Measurements from ENCODE around the gene CFAP73.
"Not testable (repeated sequence)": the region's sequence is repeated elsewhere in the genome, so short reads cannot be mapped to it uniquely, and the experiment has no call there.

Gene CFAP73

DNA sequence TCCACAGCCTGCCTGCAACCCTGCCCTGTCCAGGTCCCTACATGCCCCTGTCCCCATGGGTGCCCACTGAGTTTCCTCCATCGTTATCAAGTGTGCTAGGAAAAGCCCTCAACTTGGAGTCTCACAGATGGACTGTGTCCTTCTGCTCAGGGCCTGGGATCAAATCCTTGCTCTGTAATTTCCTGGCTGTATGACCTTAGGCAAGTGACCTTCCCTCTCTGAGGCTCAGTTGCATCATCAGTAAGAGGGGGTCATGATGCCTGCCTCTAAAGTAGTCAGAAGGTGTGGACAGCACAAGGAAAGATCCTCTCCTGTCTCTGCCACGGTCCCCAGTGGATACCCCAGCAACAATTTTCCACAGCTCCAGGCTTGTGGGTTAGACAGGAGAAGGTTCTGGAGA is 36.1 kb upstream of the CFAP73 start:
- no peak overlapping the region for H3K4me3 ChIP-seq (ENCODE audit: low read length)
- TF ChIP-seq ZNF274 (IDR thresholded peaks at IDR 0.05; ENCODE audit: low read depth, low read length), result no peak

DNA sequence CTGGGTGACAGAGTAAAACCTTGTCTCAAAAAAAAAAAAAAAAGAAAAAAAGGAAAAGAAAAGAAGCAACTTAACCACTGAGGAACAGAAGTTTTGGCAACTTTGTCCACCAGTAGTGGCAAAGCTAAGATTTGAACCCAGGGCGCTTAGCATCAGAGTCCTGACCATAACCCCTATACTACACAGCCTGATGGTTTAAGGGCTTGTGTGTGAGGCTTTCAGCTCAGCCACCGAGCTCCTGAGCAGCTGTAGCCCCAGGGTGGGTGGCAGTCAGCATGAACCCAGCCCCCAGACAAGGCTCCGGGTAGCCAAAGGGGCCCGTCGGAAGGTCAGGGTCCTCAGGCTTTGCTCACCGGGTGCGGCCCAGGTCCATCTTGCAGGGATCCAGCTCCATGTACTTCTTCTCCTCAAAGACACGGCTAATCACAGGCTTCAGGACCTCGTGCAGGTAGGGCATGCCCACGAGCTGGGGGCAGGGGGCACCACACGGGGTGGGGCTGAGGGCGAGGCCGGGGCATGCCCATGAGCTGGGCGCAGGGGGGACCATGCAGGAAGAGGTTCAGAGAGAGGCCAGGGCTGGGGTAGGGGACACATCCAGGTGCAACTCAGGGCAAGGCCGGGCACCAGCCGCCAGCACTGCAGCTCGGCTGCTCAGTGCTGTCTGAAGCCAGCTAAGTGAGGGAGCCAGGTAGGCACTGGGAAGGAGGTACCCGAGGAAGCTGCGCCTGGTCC is 34.9 kb upstream of the CFAP73 start:
- TF ChIP-seq ZNF274 (IDR thresholded peaks at IDR 0.05; ENCODE audit: low read depth, low read length), result no peak
- H3K4me3 ChIP-seq (ENCODE audit: low read length), result no peak overlapping the region

- H3K4me3 ChIP-seq (ENCODE audit: low read length), result no peak overlapping the region
- TF ChIP-seq ZNF274 (IDR thresholded peaks at IDR 0.05; ENCODE audit: low read depth, low read length), result no peak
Observed at GRCh38 chr12:113115455-113116126, 33.9 kb upstream of the CFAP73 start.

- TF ChIP-seq ZNF274 (IDR thresholded peaks at IDR 0.05; ENCODE audit: low read depth, low read length), result no peak
- no peak overlapping the region for H3K4me3 ChIP-seq (ENCODE audit: low read length)
Observed at GRCh38 chr12:113116875-113117274, 32.6 kb upstream of the CFAP73 start.

DNA sequence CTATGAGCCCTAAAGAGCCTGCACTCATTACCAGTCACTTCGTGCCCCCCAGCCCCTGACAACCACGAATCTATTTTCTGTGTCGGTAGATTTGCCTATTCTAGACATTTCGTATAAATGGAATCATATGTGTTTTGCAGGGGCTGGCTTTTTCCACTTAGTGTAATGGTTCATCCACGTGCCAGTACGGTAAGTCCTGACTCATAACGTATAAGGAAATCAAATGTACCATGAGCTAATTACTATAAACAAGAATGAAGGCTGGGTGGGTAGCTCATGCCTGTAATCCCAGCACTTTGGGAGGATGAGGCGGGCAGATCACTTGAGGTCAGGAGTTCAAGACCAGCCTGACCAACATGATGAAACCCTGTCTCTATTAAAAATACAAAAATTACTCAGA is 31.8 kb upstream of the CFAP73 start:
- not testable (repeated sequence) for H3K4me3 ChIP-seq (ENCODE audit: low read length)

- TF ChIP-seq ZNF274 (IDR thresholded peaks at IDR 0.05; ENCODE audit: low read depth, low read length), result no peak
- no peak overlapping the region for H3K4me3 ChIP-seq (ENCODE audit: low read length)
Observed at GRCh38 chr12:113118142-113118541, 31.4 kb upstream of the CFAP73 start.

DNA sequence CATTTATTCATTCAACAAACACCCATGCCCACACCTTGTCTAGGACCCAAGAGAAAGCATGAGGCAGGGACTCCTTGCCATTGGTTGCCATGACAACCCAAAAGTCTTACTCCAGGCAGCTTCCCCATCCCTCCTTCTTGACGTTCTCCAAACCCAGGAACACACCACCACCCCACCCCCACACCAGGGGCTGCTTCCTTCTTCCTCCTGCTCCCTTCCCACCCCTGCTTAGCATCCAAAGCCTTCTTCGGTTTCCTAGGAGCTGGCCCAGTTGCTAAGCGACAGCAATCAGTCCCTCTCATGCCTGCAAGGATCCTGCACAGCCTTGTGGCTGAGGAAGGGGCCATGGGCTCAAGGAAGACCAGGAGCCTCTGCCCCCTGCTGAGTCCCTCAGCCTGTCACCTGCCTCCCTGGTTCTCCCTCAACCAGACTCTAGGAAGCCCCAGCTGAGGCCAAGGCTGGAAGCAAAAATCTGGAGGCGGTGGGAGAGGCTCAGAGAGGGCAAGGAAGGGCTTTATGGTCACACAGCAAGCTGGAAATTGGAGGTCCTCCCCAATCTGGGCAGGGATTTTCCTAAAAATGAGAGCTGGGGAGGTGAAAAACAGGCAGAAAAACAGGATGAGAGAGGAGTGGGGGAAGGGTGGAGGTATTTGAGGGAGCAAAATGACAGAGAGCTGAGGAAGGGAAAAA is 29.4 kb upstream of the CFAP73 start:
- H3K4me3 ChIP-seq (ENCODE audit: low read length), result no peak overlapping the region
- no peak for TF ChIP-seq ZNF274 (IDR thresholded peaks at IDR 0.05; ENCODE audit: low read depth, low read length)

DNA sequence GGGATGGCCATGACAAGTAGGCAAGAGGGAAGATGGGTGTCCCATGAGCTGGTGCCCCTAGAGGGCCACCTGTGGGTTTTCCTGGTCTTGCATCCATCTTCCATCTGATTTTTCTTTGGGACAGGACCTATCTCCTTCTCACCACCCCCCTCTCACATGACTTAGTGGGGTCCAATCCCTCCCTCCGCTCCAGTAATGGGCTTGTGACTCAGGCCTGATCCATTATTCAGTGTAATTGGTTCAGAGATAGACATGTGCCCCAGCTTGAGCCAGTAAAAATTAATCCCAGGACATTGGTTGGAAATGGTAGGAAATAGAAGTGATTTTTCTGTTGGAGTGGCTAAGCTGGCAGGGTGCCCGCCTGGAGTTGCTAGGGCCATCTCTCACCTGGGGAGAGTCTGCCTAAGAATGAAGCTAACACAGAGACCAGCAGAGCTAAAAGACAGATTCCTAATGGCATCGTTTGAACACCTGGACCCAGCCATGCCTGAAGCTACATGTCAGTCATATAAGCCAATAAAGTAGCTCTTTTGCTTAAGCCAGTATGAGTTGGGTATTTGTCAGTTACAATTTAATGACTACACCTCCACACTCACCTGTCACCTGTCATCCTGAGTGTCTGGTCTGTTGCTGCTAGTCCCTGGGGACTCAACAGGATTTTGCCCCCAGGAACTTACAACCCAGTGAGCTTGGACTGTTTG is 28.7 kb upstream of the CFAP73 start:
- no peak overlapping the region for H3K4me3 ChIP-seq (ENCODE audit: low read length)
- no peak for TF ChIP-seq ZNF274 (IDR thresholded peaks at IDR 0.05; ENCODE audit: low read depth, low read length)

GRCh38 chr12:113127791-113128199 is 21.7 kb upstream of the CFAP73 start:
- TF ChIP-seq ZNF274 (IDR thresholded peaks at IDR 0.05; ENCODE audit: low read depth, low read length), result no peak

DNA sequence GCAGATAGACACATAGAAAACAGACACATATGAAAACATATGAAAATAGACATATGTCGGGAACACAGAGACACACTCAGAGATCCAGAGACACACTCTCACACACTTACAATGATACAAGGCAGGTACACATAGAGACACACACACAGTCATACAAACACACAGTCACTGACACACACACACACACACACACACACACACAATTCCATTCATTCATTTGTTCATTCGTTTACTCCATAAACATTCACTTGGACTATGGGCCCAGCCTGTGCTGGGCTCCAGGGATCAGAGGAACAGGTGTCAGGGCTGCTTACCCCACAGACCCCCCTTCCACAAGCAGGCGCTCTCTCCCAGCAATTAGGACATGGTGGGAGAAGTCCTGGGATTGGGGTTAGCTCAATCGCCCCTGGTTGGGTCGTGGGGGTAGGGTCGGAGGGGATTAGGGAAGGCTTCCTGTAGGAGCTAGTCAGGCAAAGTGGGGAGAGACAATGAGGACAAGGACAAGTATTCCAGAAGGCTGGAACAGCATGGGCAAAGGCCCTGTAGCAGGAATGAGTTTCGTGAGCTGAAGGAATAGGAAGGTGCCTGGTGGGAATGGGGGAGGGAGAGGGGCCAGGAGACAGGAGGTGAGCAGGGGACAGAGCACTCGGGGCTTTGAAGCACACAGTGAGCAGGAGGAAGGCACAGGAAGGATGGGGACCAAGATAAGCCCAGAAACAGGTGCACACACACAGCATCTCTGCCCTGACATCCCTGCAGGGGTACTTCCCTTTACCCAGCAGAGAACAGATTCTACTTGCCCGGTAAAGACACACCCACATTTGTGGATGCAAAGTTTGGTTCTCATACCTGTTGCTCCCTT is 20.5 kb upstream of the CFAP73 start:
- H3K4me3 ChIP-seq (ENCODE audit: low read length), result no peak overlapping the region
- TF ChIP-seq ZNF274 (IDR thresholded peaks at IDR 0.05; ENCODE audit: low read depth, low read length), result no peak

More at GRCh38 chr12:113127791-113128199, 21.7 kb upstream of the CFAP73 start:
- no peak overlapping the region for H3K4me3 ChIP-seq (ENCODE audit: low read length)

GRCh38 chr12:113129664-113130456 is 19.7 kb upstream of the CFAP73 start:
- H3K4me3 ChIP-seq (ENCODE audit: low read length), result no peak overlapping the region
- TF ChIP-seq ZNF274 (IDR thresholded peaks at IDR 0.05; ENCODE audit: low read depth, low read length), result no peak

DNA sequence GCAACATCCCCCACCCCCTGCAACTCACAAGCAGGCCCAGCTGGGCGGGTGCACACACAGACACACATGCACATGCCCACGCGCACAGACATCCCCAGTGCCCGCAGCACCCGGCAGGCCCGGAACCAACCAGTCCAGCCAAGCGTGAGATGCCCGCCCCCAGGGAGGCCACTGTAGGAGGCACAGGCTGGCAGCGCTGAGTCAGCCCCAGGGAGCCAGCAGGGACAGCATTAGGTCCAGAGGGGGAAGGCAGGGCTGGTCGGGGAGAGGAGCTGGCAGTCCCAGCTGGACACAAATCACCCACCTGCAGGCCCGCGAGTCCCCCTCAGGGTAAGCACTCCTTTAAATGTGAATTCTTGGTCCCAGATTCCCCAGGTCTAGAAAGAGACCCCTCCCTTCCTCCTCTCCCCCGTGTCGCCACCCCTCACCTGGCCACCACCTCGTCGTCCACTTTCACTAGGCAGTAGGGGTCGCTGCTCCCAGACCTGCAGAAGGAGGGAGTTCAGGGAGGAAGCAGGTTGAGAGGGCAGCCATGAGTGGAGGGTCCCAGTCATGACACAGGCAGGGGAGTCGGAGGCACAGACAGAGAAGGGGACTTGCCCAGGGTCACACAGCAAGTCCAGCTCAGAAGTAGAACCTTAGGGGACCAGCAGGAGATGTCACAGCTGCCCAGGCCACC is 18.9 kb upstream of the CFAP73 start:
- no peak for TF ChIP-seq ZNF274 (IDR thresholded peaks at IDR 0.05; ENCODE audit: low read depth, low read length)
- no peak overlapping the region for H3K4me3 ChIP-seq (ENCODE audit: low read length)
